Astrocyte of the hippocampus (primary cell): ENCODE measurements around the gene PDGFA.

ENCODE experiments used
- DNase-seq: peaks from one replicate; pipeline ENCODE4 v3.0.0; 2011; ENCODE audit warnings: low read depth, low spot score

The PDGFA gene

GRCh38 chr7:519484-520390 lies at the start of gene PDGFA:
PDGFA (minus strand) TSS chr7:519846; CDS start chr7:519001, 845 bp downstream.
- DNase-seq, result peak; percentile 82

GRCh38 chr7:568031-568951 lies 48.6 kb upstream of the PDGFA start:
- DNase-seq, result no peak

DNA sequence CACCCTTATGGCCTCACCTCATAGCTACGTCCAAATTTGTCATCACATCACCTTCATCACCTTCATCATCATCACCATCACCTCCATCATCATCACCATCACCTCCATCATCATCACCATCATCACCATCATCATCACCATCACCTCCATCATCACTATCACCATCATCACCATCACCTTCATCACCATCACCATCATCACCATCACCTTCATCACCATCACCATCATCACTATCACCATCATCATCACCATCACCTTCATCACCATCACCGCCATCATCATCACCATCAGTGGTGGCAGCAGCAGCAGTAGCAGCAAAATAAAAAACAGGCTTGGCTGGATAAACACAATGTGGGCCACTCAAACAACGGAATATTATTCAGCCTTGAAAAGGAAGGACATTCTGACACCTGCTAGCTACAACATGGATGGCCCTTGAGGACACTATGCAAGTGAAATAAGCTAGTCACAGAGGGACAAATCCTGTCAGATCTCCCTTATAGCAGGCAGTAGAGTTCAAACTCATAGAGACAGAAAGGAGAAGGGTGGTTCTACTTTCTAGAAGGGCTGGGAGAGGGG lies 47.7 kb upstream of the PDGFA start:
- DNase-seq, result no peak

DNA sequence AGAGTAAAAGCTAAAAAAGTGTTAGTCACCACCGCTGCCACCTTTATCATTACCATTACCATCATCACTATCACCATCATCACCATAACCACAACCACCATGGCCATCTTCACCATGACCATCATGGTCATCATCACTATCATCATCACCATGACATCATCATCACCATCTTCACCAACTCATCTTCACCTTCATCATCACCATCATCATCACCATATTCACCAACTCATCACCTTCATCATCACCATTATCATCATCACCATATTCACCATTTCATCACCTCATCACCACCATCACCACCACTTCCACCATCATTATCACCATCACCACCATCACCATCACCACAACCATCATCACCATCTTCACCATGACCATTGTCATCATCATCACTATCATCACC lies 46.5 kb upstream of the PDGFA start:
- no peak for DNase-seq

- no peak for DNase-seq
Measured at GRCh38 chr7:564176-564865, 44.7 kb upstream of the PDGFA start.

DNA sequence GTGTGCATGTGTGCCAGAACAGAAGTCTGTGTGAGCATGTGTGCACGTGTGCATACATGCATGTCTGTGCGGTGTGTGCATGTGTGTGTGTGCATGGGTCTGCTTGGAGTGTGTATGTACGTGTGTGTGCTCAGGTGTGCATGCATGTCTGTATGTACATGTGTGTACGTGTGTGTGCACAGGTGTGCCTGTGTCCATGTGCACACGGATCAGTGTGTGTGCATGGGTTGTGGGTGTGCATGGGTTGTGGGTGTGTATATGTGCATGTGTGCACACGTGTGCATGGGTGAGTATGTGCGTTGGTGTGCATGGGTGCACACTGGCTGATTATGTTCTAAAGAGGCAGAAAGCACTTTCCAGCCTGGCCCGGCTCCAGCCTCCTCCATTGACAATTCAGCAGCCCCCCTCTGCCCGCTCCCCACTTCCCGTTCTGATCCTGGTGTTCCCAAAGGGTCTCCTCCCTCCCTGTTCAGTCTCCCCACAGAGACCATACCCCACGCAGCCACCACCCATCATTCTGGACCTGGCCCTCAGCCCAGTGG lies 44.1 kb upstream of the PDGFA start:
- DNase-seq, result no peak

DNA sequence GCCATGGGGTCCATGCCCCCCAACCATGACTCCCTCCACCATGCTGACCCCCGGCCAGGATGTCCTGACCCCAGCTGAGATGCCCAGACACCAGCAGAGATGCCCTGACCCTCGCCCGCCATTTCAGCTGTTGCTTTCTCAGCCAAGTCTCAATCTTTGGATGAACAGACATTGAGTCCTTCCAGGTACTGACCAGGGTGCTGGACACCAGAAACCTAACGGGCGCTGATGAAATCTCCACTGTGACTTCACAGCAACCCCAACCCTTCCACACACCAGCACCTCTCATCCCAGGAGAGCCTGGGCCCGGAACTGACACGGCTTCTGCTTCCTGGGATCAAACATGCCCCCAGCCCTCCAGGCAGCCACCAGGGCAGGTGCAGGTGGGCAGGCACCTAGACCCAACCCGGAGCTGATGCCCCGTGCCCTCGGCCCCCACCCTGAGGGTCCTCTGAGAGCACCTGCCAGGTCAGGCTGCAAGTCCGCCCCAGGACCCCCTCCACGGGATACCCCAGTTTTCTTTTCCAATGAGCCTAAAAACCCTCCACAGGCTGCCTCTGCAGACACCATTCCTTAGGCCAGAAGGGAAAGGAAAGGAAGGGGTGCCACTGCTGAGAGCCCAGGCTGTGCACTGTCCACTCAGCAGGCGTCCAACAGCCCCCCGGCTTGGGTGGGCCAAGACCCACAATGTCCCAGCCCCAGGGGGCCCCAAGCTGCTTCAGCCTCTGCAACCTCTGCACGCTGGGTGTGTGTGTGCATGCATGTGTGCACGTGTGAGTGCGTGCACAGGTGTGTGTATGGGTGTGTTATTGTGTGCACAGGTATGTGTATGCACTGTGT lies 43.4 kb upstream of the PDGFA start:
- DNase-seq, result no peak

- no peak for DNase-seq
Measured at GRCh38 chr7:562374-562675, 42.7 kb upstream of the PDGFA start.

GRCh38 chr7:561631-562373 lies 42.2 kb upstream of the PDGFA start:
- DNase-seq, result no peak

GRCh38 chr7:560966-561630 lies 41.5 kb upstream of the PDGFA start:
- no peak for DNase-seq

DNA sequence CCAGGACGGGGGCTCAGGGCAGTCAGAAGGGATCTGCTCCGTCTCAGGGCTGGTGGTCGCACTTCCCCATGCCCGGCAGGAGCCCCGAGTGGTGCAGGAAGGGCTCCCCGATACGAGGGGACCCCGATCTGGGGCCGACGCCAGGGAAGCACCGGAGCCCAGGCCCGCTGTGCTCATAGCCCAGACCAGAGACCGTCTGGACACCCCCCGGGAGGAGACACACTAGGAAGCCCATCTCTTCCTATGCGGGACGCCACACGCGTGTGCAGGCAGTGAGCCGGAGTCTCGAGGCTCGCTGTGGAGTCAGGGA lies 39.7 kb upstream of the PDGFA start:
- DNase-seq, result no peak

DNA sequence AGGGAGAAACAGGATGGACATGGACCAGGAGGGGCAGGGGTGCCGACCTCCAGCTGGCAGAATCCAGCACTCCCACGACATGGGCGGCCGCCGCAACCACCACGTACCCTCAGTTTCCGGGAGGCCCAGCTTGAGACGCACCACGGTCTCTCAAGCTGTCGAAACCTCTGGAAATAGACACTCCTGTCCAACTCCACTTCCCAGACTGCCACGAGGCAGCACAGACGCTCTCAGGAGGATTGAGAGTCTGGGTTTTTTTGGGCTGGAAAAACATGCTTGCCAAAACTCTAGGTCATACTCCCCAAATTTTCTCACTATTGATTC lies 37.9 kb upstream of the PDGFA start:
- no peak for DNase-seq

GRCh38 chr7:556837-557557 lies 37.4 kb upstream of the PDGFA start:
- no peak for DNase-seq

DNA sequence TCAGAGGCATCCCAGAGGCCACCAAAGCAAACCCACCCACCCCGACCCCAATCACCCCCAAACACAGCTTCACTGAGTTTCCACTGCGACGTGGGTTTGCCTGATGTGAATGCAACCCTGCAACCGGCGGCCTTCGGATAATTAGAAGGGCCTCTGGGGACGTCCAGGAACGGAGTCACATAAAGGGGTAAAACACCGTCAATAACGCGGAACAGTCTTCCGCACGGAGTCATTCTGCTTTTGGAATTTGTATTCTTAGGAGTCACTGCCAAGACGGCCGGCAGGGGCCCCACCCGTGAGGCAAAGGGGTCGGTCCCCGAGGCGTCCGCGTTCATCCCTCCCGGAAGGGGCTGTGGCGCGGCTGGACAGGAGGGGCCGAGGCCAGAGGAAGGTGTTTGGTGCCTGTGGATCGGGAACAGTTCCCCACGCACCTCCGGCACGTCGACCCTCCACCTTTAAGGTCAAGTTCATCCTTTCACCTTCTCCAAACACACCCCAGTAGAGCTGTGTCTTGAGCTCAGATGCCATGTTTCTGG lies 36.7 kb upstream of the PDGFA start:
- DNase-seq, result no peak

- no peak for DNase-seq
Measured at GRCh38 chr7:555551-556160, 36.0 kb upstream of the PDGFA start.

- no peak for DNase-seq
Measured at GRCh38 chr7:553636-554111, 34.0 kb upstream of the PDGFA start.

- no peak for DNase-seq
Measured at GRCh38 chr7:552868-553635, 33.4 kb upstream of the PDGFA start.
